Upper lobe of left lung (tissue), 6 donors: ENCODE measurements around the gene RFTN1. TPM values are rescaled to one million over a fixed set of nuclear protein-coding genes. Genes with fewer than 3 reads are reported as not detected.

Experiments
- ATAC-seq, 2 donors: fragments of 200-7000 bp; cut with Tn5 transposase; one replicate each; pipeline ENCODE4 v1.9.1; 2022; ENCODE audit warnings: mild to moderate bottlenecking in 2 of 2, moderate library complexity in 2 of 2; ENCODE audit not compliant: low FRiP score in 2 of 2
- DNase-seq, 2 donors: peaks; one replicate each; pipeline ENCODE4 v3.0.0-alpha.2; 2019 to 2020
- H3K27ac ChIP-seq, 4 donors: fragments of 200-600 bp; sonication (generic); one replicate each; pipeline ENCODE4 v1.5.1; 2016 to 2019
- H3K27me3 ChIP-seq, 4 donors: fragments of 200-600 bp; sonication (generic); one replicate each; pipeline ENCODE4 v1.5.1; 2017 to 2019
- H3K36me3 ChIP-seq, 4 donors: fragments of 200-600 bp; sonication (generic); one replicate each; pipeline ENCODE4 v1.5.1; 2016 to 2019
- H3K4me1 ChIP-seq, 4 donors: fragments of 200-600 bp; sonication (generic); one replicate each; pipeline ENCODE4 v1.5.1; 2018 to 2019
- H3K4me3 ChIP-seq, 4 donors: fragments of 200-600 bp; sonication (generic); one replicate each; pipeline ENCODE4 v1.5.1; 2017 to 2019; ENCODE audit warnings: mild to moderate bottlenecking in 2 of 4, moderate library complexity in 1 of 4
- H3K9me3 ChIP-seq, 4 donors: fragments of 200-600 bp; sonication (generic); one replicate each; pipeline ENCODE4 v1.5.1; 2018 to 2019
- CTCF ChIP-seq, 6 experiments: fragments of 450-650 bp in 4 of 6; fragments of 200-600 bp in 2 of 6; sonication (generic) in 2 of 6; IDR thresholded peaks; one replicate each; pipeline ENCODE4 v1.5.1; 2016 to 2019; ENCODE audit warnings: antibody characterized with exemption in 6 of 6
- EP300 ChIP-seq, 4 donors: sonication (generic); formaldehyde crosslinking; IDR thresholded peaks; one replicate each; pipeline ENCODE4 v1.5.1; 2017; ENCODE audit warnings: antibody characterized with exemption in 4 of 4, control low read depth in 2 of 4
- POLR2A ChIP-seq, 4 donors: fragments of 450-650 bp; IDR thresholded peaks; one replicate each; pipeline ENCODE4 v1.5.1; 2016 to 2017; ENCODE audit warnings: antibody characterized with exemption in 4 of 4, mild to moderate bottlenecking in 2 of 4
- POLR2AphosphoS5 ChIP-seq, 2 donors: sonication (generic); formaldehyde crosslinking; IDR thresholded peaks; one replicate each; pipeline ENCODE4 v1.5.1; 2017; ENCODE audit warnings: antibody characterized with exemption in 2 of 2
- WGBS, 2 donors: methylation state at CpG; one replicate each; pipeline ENCODE4 v1.1.5; 2017 to 2018; 5-methylcytosine and 5-hydroxymethylcytosine counted together
- total RNA-seq, 6 donors: library from RNA; depleted of rRNA in 4 of 6; stranded (reverse); fragments of >200 nt in 4 of 6; gene quantifications; one replicate each; pipeline versions ENCODE4 v1.1.0 to v1.2.1, GENCODE V29; 2016 to 2021
- donor health status: DM: no; HTN: no; CAD: no; lungs with moderate emphysema.
- donor health status: DM: no; HTN: yes; CAD: no; lungs with severe emphysema.

The RFTN1 gene
- total RNA-seq, 6 donors from 2014 or later = 62.1 to 121 (median 76.1) TPM

GRCh38 chr3:16448639-16449070, 64.8 kb downstream of the RFTN1 start:
- no peak for TF ChIP-seq CTCF (IDR thresholded peaks at IDR 0.05)
- TF ChIP-seq POLR2AphosphoS5 (IDR thresholded peaks at IDR 0.05) = no peak
- TF ChIP-seq EP300 (IDR thresholded peaks at IDR 0.05) = no peak
- no peak for TF ChIP-seq POLR2A (IDR thresholded peaks at IDR 0.05)
- Histone ChIP-seq H3K4me1 (peaks cover 0 to 14% (median 7%) of the 10 kb centered on the region in 4 donors), H3K27me3 (no peaks in the 10 kb centered on the region), H3K4me3 (no peak overlapping the region), H3K27ac (peak overlapping the region in 2 of 4 donors; percentile 46 to 53), H3K9me3 (no peaks in the 10 kb centered on the region), H3K36me3 (no peaks in the 10 kb centered on the region)
- ATAC-seq (peak in 1 of 2 donors; percentile 85), DNase-seq (peak in 1 of 2 donors; percentile 39)
- 58 to 61% methylated on average over 6 of the region's 6 CpGs for WGBS, 2 donors

DNA sequence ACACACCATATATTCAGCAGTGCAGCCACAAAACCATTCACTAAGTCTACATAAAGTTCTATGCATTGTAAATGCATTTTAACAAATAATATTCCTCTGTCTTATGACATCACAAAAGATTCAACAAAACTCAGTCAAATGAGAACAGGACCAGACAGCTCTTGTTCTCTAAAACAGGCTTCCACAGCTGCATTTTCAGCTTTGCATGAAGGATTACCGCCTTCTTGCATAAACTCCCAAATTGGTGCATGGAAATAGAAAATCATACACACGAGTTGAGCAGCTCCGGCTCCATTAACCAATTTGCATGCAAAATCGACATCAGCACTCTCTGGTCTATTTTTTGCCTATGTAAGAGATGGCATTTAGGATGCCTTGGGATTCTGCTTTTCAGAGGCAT, 66.4 kb downstream of the RFTN1 start:
- TF ChIP-seq POLR2AphosphoS5 (IDR thresholded peaks at IDR 0.05) (no peak), CTCF (IDR thresholded peaks at IDR 0.05) (no peak), POLR2A (IDR thresholded peaks at IDR 0.05) (no peak), EP300 (IDR thresholded peaks at IDR 0.05) (no peak)
- no peaks in the 10 kb centered on the region for H3K27me3 ChIP-seq
- WGBS, 2 donors = 86 to 89% methylated on average over 4 of the region's 4 CpGs

DNA sequence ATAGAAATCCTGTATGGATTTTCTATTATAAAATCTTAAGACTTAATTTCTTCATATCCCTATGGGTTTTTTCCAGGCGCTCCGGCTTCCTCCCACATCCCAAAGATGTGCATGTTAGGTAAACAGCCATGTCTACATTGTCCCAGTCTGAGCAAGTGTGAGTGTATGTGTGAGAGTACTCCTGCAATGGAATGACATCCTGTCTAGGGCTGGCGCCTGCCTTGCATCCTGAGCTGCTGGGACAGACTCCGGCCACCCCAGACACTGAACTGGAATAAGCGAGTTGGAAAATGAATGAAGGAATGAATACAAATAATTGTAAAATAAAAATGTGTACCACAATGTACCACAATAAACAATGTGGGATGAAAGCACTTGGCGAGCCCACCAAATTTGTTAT, 69.2 kb downstream of the RFTN1 start:
- Histone ChIP-seq H3K9me3 (no peaks in the 10 kb centered on the region), H3K4me3 (no peak overlapping the region), H3K36me3 (no peaks in the 10 kb centered on the region), H3K27ac (no peak overlapping the region), H3K27me3 (no peaks in the 10 kb centered on the region), H3K4me1 (peaks cover 5 to 13% (median 12%) of the 10 kb centered on the region in 4 donors)
- 68 to 79% methylated on average over 6 of the region's 6 CpGs for WGBS, 2 donors
- TF ChIP-seq CTCF (IDR thresholded peaks at IDR 0.05) (no peak), EP300 (IDR thresholded peaks at IDR 0.05) (no peak), POLR2AphosphoS5 (IDR thresholded peaks at IDR 0.05) (no peak), POLR2A (IDR thresholded peaks at IDR 0.05) (no peak)
- DNase-seq = no peak
- no peak for ATAC-seq

More for the DNA sequence above, 66.4 kb downstream of the RFTN1 start:
- Histone ChIP-seq H3K9me3 (no peaks in the 10 kb centered on the region), H3K4me1 (peaks cover 0 to 14% (median 7%) of the 10 kb centered on the region in 4 donors), H3K4me3 (no peak overlapping the region), H3K36me3 (no peaks in the 10 kb centered on the region), H3K27ac (no peak overlapping the region)
- DNase-seq (no peak), ATAC-seq (no peak)

DNA sequence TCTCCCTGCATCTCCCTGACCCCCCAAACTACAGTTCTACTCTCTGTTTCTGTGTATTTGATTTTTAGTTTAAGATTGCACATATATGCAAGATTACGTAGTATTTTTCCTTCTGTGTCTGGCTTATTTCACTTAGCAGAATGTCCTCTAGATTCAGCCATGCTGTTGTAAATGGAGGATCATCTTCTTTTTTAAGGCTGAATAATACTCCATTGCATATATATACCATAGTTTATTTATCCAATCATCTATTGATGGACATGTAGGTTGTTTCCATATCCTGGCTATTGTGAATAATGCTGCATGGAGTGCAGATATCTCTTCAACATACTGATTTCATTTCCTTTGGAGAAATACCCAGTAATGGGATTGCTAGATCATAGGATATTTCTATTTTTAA, 70.8 kb downstream of the RFTN1 start:
- Histone ChIP-seq H3K9me3 (no peaks in the 10 kb centered on the region), H3K36me3 (no peaks in the 10 kb centered on the region), H3K4me3 (no peak overlapping the region), H3K4me1 (peaks cover 0 to 14% (median 5%) of the 10 kb centered on the region in 4 donors), H3K27me3 (no peaks in the 10 kb centered on the region), H3K27ac (no peak overlapping the region)
- no peak for ATAC-seq
- DNase-seq = no peak
- 98 to 100% methylated on average over 1 of the region's 1 CpG for WGBS, 2 donors
- TF ChIP-seq POLR2A (IDR thresholded peaks at IDR 0.05) (no peak), CTCF (IDR thresholded peaks at IDR 0.05) (no peak), EP300 (IDR thresholded peaks at IDR 0.05) (no peak), POLR2AphosphoS5 (IDR thresholded peaks at IDR 0.05) (no peak)

DNA sequence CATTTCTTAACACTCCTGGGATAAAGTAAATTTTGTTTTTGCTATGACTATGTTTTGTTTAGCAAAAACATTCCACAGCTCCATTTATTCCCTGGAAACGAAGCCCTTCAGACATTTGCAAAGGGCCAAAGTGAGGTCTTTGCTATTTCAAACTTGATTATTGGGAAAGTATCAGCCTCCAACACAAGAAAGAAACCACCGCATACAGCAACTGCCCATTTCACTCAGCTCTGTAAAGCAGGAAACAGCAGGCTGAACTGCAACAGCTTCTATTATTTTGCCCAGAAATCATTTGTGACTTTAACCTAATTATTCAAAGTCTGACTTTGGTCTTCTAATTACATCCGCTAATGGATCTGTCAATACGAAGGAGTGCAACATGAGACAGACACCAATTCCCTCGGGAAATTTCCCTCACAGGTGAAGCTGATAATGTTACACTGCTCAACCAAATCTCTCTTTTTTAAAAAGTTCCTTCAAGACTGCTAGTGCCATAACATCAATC, 72.1 kb downstream of the RFTN1 start:
- Histone ChIP-seq H3K27ac (no peak overlapping the region), H3K4me1 (peaks cover 0 to 14% (median 5%) of the 10 kb centered on the region in 4 donors), H3K27me3 (no peaks in the 10 kb centered on the region), H3K4me3 (no peak overlapping the region), H3K36me3 (no peaks in the 10 kb centered on the region), H3K9me3 (no peaks in the 10 kb centered on the region)
- WGBS, 2 donors = 51 to 56% methylated on average over 5 of the region's 5 CpGs
- DNase-seq (no peak), ATAC-seq (peak in 1 of 2 donors; percentile 48)
- TF ChIP-seq POLR2AphosphoS5 (IDR thresholded peaks at IDR 0.05) (no peak), CTCF (IDR thresholded peaks at IDR 0.05) (no peak), POLR2A (IDR thresholded peaks at IDR 0.05) (no peak), EP300 (IDR thresholded peaks at IDR 0.05) (no peak)
